ENCODE measurements around the gene TSPAN3.

TSPAN3 gene

GRCh38 chr15:77002954-77003912 lies 67.7 kb downstream of the TSPAN3 start:
- DNase-seq: peak; percentile 23

- no peak for DNase-seq
Measured at GRCh38 chr15:77002436-77002835, 68.5 kb downstream of the TSPAN3 start.

GRCh38 chr15:77001966-77002365 lies 68.9 kb downstream of the TSPAN3 start:
- no peak for DNase-seq

- no peak for DNase-seq
Measured at GRCh38 chr15:77001351-77001750, 69.6 kb downstream of the TSPAN3 start.

GRCh38 chr15:76999996-77000395 lies 70.9 kb downstream of the TSPAN3 start:
- DNase-seq: no peak

- DNase-seq: no peak
Measured at GRCh38 chr15:76998663-76999285, 72.1 kb downstream of the TSPAN3 start.

- DNase-seq: no peak
Measured at GRCh38 chr15:76996526-76997401, 74.1 kb downstream of the TSPAN3 start.

GRCh38 chr15:76996076-76996525 lies 74.8 kb downstream of the TSPAN3 start:
- no peak for DNase-seq

GRCh38 chr15:76994971-76995945 lies 75.7 kb downstream of the TSPAN3 start, which contains the start of gene PSTPIP1:
PSTPIP1 (plus strand) TSS chr15:76995126; CDS start chr15:76995574, 448 bp downstream.
- DNase-seq: peak; percentile 23

GRCh38 chr15:76994496-76994895 lies 76.4 kb downstream of the TSPAN3 start:
- DNase-seq: no peak

GRCh38 chr15:76994001-76994400 lies 76.9 kb downstream of the TSPAN3 start:
- no peak for DNase-seq

GRCh38 chr15:76993114-76993725 lies 77.7 kb downstream of the TSPAN3 start:
- no peak for DNase-seq

GRCh38 chr15:76991741-76992645 lies 78.9 kb downstream of the TSPAN3 start:
- DNase-seq: no peak
